DMS53 treated with DMSO at 0.1 percent for 48 hours (cell line): ENCODE results near the gene GAPDHS.

Experiments used
- DNase-seq: peaks from one replicate; lab custom pipeline; 2025; ENCODE audit not compliant: unreplicated experiment; lab: John Stamatoyannopoulos, UW

The GAPDHS gene

GRCh38 chr19:35585848-35586247 lies 52.6 kb downstream of the GAPDHS start, which contains the start of gene PMIS2:
TSS of gene PMIS2 (plus strand) at chr19:35586173. CDS start at chr19:35586260, 87 bp downstream.
- no peak for DNase-seq

GRCh38 chr19:35587321-35587720 lies 54.1 kb downstream of the GAPDHS start:
- DNase-seq: no peak

GRCh38 chr19:35590875-35591274 lies 57.6 kb downstream of the GAPDHS start:
- no peak for DNase-seq

- peak; percentile 44 for DNase-seq
Measured at GRCh38 chr19:35592226-35592625, 59.0 kb downstream of the GAPDHS start.
